Measurements from ENCODE around the gene PRR33.

DNA sequence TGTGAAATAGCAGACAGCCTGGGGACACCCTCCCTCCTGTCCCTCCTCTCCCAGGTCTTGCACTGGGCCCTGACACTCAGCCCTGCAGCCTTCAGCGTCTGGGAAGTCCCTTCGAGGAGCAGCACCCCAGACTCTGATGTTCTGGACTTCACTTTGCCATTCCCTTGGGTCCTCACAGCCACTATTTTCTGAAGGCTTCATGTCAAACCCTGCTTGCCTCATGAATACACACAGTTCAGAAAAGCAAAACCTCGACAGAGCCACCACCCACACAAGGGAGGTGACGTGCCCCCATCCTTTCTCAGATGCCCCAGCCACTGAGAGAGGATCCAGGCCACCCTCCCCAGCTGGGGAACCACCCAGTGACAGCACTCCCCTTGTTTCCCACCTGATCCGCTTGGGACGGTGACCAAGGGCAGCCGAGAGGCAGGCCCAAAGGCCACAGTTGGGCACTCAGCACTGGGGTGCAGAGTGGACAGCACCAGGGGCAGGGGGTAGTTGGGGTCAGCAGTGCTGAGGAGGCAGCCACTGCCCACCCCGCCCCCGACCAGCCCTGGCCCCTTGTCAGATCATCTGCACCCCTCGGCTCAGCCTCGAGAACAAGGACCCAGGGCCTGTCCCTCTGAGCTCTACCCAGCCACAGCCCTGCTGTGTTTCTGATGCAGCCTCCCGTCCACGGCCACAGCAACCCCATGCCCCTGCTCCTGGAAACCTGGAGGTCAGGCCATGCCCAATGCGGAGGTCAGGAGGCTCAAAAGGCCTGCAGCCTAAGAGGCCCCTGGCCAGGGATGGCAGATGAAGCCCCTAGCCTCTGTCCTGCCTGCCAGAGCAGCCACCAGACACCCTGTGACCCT, 24.7 kb upstream of the PRR33 start:
- TF ChIP-seq EZH2phosphoT487 (IDR thresholded peaks at IDR 0.05; ENCODE audit: low read depth, severe bottlenecking, unreplicated experiment) (no peak), CTCF (IDR thresholded peaks at IDR 0.05; ENCODE audit: poor library complexity) (no peak)

All from hepatocyte (in vitro differentiated cells).